Liver (tissue), 9 donors: ENCODE data around the gene WNT7B. TPM values are rescaled to one million over a fixed set of nuclear protein-coding genes. Genes with fewer than 3 reads are reported as not detected.

ENCODE experiments used
- DNase-seq: peaks from one replicate; pipeline ENCODE4 v3.0.0-alpha.2; 2017; ENCODE audit warnings: low spot score
- H3K27ac ChIP-seq, 2 donors: one replicate each; pipeline ENCODE4 v1.7.0; 2013; ENCODE audit warnings: inconsistent platforms in 2 of 2, low read length in 2 of 2, control low read depth in 1 of 2, low read depth in 1 of 2, mild to moderate bottlenecking in 1 of 2
- H3K27me3 ChIP-seq, 4 donors: one replicate each; pipeline versions ENCODE4 v1.6.1 to v1.7.0; 2013; ENCODE audit warnings: low read length in 3 of 4, inconsistent platforms in 1 of 4, mild to moderate bottlenecking in 1 of 4, moderate library complexity in 1 of 4; ENCODE audit not compliant: control insufficient read depth in 4 of 4, insufficient read depth in 4 of 4
- H3K36me3 ChIP-seq, 4 donors: one replicate each; pipeline versions ENCODE4 v1.6.1 to v1.7.0; 2013; ENCODE audit warnings: low read length in 3 of 4, mild to moderate bottlenecking in 3 of 4, low read depth in 1 of 4, moderate library complexity in 1 of 4; ENCODE audit not compliant: control insufficient read depth in 4 of 4, insufficient read depth in 3 of 4
- H3K4me1 ChIP-seq, 4 donors: one replicate each; pipeline versions ENCODE4 v1.6.1 to v1.7.0; 2013; ENCODE audit warnings: low read length in 3 of 4, mild to moderate bottlenecking in 3 of 4, moderate library complexity in 1 of 4; ENCODE audit not compliant: control insufficient read depth in 4 of 4, insufficient read depth in 4 of 4
- H3K4me3 ChIP-seq, 3 donors: one replicate each; pipeline versions ENCODE4 v1.6.1 to v1.7.0; 2013; ENCODE audit warnings: low read length in 3 of 3, control low read depth in 1 of 3, low read depth in 1 of 3, mild to moderate bottlenecking in 1 of 3
- H3K9ac ChIP-seq, 2 donors: one replicate each; pipeline ENCODE4 v1.7.0; 2013; ENCODE audit warnings: low read length in 2 of 2, mild to moderate bottlenecking in 2 of 2, moderate library complexity in 2 of 2, control low read depth in 1 of 2, low read depth in 1 of 2
- H3K9me3 ChIP-seq, 4 donors: one replicate each; pipeline versions ENCODE4 v1.6.1 to v1.7.0; 2013; ENCODE audit warnings: low read length in 3 of 4; ENCODE audit not compliant: control insufficient read depth in 4 of 4
- HNF4G ChIP-seq: IDR thresholded peaks from 2 replicates; pipeline ENCODE4 v1.6.1; 2016; ENCODE audit warnings: antibody characterized with exemption
- JUND ChIP-seq, 2 donors: IDR thresholded peaks; 2 replicates each; pipeline ENCODE4 v1.6.1; 2016; ENCODE audit warnings: antibody characterized with exemption in 2 of 2
- NR2F2 ChIP-seq: IDR thresholded peaks from 2 replicates; pipeline ENCODE4 v1.6.1; 2016; ENCODE audit warnings: antibody characterized with exemption
- RAD21 ChIP-seq, 2 donors: IDR thresholded peaks; 2 replicates each; pipeline ENCODE4 v1.6.1; 2016; ENCODE audit warnings: antibody characterized with exemption in 2 of 2, mild to moderate bottlenecking in 2 of 2
- RXRA ChIP-seq, 2 donors: IDR thresholded peaks; 2 replicates each; pipeline ENCODE4 v1.6.1; 2017 to 2018; ENCODE audit warnings: antibody characterized with exemption in 2 of 2, mild to moderate bottlenecking in 1 of 2
- SP1 ChIP-seq: IDR thresholded peaks from 2 replicates; pipeline ENCODE4 v1.6.1; 2018; ENCODE audit warnings: antibody characterized with exemption, mild to moderate bottlenecking
- WGBS: extraction: QIAGEN DNeasy Blood & Tissue Kit; methylation state at CpG from one replicate; pipeline ENCODE4 v1.1.7; 2013; 5-methylcytosine and 5-hydroxymethylcytosine counted together
- polyA plus RNA-seq, 2 donors: library from polyadenylated mRNA; stranded (reverse) in 1 of 2; unstranded in 1 of 2; fragments of 200-250 nt in 1 of 2; fragments of >200 nt in 1 of 2; fragmentation: Nextera tagmentation in 1 of 2; extraction: Ambion mirVana in 1 of 2; gene quantifications; one replicate each; pipeline versions ENCODE4 v1.2.1 to v1.2.3, GENCODE V29; 2013 to 2015
- total RNA-seq, 2 donors: library from RNA; depleted of rRNA; stranded (reverse); fragments of >200 nt; gene quantifications; one replicate each; pipeline ENCODE4 v1.2.3, GENCODE V29; 2014
- TF ChIP-seq, protein P1 (sequence below): IDR thresholded peaks from 2 replicates; pipeline ENCODE4 v1.6.1; 2016; ENCODE audit warnings: antibody characterized with exemption
- TF ChIP-seq, protein P2 (sequence below): IDR thresholded peaks from 2 replicates; pipeline ENCODE4 v1.6.1; 2016; ENCODE audit warnings: antibody characterized with exemption
- donor health status: healthy.
- donor health status: healthy.
- donor health status: healthy.
- donor health status: healthy.
- donor health status: healthy.

The WNT7B gene
- total and polyA plus RNA-seq, 4 donors, result 0.06 to 0.28 TPM; not detected in 2

DNA sequence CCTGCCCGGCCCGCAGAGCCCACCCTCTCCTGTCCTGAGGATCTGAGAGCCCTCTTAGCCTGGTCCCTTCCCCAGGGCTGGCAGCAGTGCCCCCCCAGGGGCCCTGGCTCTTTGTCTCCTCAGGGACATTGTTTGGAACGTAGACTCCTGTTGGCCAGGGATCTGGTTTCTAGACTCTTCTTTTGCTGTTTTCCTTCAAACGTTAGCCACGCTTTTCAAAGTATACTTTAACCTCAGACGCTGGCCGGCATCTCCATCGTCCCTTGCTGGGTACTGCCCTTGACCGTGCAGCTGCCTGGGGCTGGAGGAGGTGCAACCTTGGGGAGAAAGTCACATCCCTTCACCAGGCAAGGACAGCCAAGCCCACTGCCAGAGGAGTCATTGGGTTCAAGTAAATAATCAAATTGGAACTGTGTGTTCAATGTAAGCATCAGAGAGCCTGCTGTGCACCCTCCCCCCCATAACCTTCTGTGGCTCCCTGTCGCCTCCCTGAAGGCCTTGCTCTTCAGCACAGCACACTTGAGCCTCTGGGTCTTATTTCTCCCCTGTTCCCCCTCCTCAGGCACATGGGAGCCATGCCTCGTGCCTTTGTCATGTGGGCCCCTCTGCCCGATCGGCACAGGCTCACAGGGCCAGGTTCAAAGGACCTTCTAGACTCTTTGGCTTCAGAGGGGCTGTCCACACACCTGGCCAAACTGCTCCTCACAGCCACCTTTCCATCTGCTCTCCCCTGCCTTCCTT, 21.8 kb upstream of the WNT7B start:
- no peaks in the 10 kb centered on the region for H3K9me3 ChIP-seq
- no peak for TF ChIP-seq JUND (IDR thresholded peaks at IDR 0.05)
- no peak for TF ChIP-seq HNF4G
- TF ChIP-seq, protein P1, sequence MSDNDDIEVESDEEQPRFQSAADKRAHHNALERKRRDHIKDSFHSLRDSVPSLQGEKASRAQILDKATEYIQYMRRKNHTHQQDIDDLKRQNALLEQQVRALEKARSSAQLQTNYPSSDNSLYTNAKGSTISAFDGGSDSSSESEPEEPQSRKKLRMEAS, result no peak
- TF ChIP-seq RAD21 (IDR thresholded peaks at IDR 0.05), result no peak
- peaks cover 2 to 40% (median 3%) of the 10 kb centered on the region in 4 donors for H3K4me1 ChIP-seq
- peak overlapping the region; percentile 67 for H3K27ac ChIP-seq
- H3K4me3 ChIP-seq, result no peak overlapping the region
- no peak for DNase-seq
- H3K36me3 ChIP-seq, result no peaks in the 10 kb centered on the region
- no peaks in the 10 kb centered on the region for H3K27me3 ChIP-seq
- 81% methylated on average over 13 of the region's 13 CpGs for WGBS
- H3K9ac ChIP-seq, result peak overlapping the region in 1 of 2 donors; percentile 23

DNA sequence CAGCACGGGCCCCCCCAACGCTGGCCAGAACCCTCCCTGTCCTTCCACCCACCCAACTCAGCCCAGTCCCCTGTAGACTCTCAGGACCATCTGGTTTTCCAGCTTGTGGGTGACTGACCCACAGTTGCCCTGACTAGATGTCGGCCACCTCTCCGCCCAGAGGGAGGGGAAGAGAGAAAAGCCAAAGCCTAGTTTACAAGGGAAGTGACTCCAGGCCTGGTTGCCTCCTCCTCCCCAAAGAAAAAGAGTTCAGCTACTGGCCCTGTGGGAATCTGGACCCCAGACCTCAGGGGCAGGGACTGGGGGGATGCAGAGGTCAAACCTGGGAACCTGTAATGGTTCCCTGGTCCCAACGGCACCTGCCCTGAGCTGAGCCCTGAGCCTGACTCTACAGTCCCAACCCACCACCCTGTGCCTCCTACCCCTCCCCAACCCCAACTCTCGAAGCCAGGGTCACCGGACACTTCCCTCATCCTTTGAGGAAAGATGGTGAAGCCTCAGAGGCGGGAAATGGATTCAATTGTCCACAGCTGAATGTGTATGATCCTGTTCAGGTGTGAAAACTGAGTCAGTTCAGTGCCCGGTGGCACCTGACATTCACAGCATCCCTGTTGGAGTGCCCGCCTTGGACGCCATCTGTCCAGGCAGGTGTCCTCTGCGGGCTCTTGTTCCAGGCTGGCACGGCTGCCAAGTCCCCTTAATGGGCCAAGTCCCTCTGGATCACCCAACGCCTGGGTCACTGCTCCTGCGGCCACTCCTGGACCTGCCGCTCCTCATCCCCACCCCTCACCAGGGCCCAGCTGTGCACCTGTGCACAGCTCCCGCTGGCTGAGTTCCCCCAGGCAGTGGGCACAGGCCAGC, 21.0 kb upstream of the WNT7B start:
- Histone ChIP-seq H3K9ac (peak overlapping the region in 1 of 2 donors; percentile 23), H3K36me3 (no peaks in the 10 kb centered on the region), H3K27ac (peak overlapping the region; percentile 67), H3K4me3 (no peak overlapping the region), H3K4me1 (peaks cover 2 to 40% (median 3%) of the 10 kb centered on the region in 4 donors), H3K9me3 (no peaks in the 10 kb centered on the region), H3K27me3 (no peaks in the 10 kb centered on the region)
- TF ChIP-seq, protein P2, sequence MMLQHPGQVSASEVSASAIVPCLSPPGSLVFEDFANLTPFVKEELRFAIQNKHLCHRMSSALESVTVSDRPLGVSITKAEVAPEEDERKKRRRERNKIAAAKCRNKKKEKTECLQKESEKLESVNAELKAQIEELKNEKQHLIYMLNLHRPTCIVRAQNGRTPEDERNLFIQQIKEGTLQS, result no peak
- peak; percentile 47 for TF ChIP-seq NR2F2
- WGBS, result 72% methylated on average over 17 of the region's 17 CpGs
- DNase-seq, result no peak

DNA sequence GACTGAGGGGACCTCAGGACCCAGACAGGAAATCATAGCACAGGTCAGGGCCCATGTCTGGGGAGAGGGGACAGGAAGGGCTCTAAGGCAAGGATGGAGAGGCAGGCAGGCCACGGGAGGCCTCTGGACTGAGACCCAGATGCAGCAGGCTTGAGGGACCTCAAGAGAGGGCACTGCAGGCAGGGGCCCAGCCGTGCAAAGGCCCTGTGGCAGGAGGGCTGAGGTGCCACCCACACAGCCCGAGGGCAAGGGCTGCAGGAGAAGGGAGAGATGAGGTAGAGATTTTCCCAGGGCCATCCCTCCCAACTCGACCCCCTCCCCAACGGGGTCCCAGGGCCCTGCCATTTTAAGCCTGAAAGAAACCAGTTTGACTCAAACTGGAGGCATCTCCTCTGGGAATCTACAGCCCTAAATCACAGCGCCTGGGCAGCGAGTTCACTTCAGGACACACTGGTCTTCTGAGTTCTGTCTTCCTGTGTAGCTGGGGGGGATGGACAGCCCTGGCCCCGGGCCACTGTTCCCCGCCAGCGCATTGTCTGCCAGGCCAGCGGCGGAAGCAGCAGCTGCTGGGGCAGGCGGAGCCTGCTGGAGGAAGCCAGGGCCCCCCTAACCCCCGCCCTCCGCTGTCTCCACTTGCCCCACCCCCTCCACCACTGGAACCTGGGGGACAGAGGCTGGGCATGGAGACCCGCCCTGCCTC, 20.3 kb upstream of the WNT7B start:
- Histone ChIP-seq H3K9ac (no peak overlapping the region), H3K4me3 (no peak overlapping the region), H3K36me3 (no peaks in the 10 kb centered on the region), H3K9me3 (no peaks in the 10 kb centered on the region), H3K4me1 (peaks cover 2 to 43% (median 7%) of the 10 kb centered on the region in 4 donors), H3K27ac (peak overlapping the region; percentile 67), H3K27me3 (no peaks in the 10 kb centered on the region)
- WGBS, result 47% methylated on average over 16 of the region's 16 CpGs
- TF ChIP-seq SP1 (peak; percentile 55), RXRA (IDR thresholded peaks at IDR 0.05) (peak; percentile 50 to 70), RAD21 (IDR thresholded peaks at IDR 0.05) (no peak), NR2F2 (peak; percentile 43)
- peak; percentile 58 for DNase-seq
